Measurements from ENCODE around the gene TBC1D16.

DNA sequence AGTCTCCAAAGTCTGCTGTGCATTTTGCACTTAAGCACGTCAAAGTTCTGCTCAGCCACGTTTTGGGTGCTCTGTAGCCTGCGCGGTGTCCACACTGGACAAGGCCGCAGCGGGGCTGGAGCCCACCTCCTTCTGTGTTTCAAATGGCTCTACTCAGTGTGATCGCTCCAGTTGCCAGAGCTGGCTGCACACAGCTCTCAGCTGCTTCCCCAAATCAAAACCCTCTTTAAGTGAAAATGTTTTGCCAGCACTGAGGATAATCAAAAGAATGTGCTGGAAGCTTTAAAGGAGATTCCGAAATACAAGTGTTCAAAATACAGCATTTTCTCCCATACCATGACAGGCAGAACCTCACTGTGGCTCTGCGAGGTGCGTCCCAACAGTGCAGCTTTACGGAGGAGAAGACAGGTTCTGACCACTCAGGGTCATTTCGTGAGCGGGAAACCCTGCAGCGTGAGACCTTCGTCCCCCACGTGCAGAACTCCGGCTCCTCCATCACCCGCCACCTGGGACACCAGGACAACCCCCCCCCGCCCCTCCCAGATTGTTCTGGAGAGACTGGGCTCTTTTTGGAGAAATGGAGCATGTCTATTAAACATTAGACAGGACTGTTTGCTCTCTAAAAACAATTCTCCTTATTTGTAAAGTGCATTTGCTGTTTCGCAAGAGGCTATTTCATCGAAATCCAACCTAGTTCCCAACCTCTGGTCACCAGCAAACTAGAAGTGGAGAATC lies 16.6 kb downstream of the TBC1D16 start:
- no peak for TF ChIP-seq EZH2phosphoT487 (IDR thresholded peaks at IDR 0.05; ENCODE audit: insufficient read depth, low read depth)
- TF ChIP-seq EZH2 (IDR thresholded peaks at IDR 0.05; ENCODE audit: insufficient read depth, poor library complexity, severe bottlenecking): no peak

Measured in GM23248 (cell line).